NCI-H2196 treated with DMSO at 0.1 percent for 48 hours (cell line): ENCODE results near the gene AGPAT4.

ENCODE experiments used
- DNase-seq: peaks from one replicate; lab custom pipeline; 2025; ENCODE audit not compliant: unreplicated experiment; lab: John Stamatoyannopoulos, UW

AGPAT4 gene

DNA sequence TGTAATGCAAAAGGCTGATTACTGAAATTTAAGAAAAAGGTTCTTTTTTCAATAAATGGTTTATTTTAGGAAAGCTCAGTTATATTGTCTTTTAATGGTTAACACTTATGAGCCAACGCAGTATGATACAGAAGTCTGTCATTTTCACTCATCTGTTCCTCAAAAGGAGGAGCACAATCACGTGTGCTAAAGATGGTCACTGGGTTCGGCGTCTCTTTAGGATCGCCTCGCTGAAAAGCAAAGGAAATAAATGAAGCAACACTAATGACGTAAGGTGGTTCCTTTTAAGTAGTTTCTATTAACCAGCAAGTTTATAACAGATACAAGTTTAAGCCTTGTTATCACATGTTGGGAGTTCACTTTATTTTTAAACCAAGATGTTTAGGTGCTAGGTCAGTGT is 156.6 kb downstream of the AGPAT4 start:
- no peak for DNase-seq

- no peak for DNase-seq
Observed at GRCh38 chr6:161116554-161116953, 157.3 kb downstream of the AGPAT4 start.

DNA sequence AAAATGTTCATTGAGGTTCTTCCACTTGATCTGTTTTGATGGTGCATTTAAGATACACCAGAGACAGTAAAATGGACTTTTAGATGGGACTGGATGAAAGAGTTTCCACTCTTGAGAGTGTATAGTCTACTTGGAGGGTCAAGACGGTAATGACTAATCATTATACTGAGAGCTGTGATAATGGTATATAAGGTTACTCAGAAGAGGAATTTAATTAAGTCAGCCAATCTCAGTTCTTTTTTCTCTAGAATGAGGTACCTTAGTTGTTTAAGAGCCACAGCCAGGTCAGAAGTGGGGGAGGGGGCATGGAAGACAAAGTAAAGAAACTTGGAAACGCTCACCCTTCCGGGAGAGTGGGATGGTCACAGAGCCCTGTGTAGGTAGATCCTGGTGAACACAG is 158.4 kb downstream of the AGPAT4 start:
- no peak for DNase-seq

DNA sequence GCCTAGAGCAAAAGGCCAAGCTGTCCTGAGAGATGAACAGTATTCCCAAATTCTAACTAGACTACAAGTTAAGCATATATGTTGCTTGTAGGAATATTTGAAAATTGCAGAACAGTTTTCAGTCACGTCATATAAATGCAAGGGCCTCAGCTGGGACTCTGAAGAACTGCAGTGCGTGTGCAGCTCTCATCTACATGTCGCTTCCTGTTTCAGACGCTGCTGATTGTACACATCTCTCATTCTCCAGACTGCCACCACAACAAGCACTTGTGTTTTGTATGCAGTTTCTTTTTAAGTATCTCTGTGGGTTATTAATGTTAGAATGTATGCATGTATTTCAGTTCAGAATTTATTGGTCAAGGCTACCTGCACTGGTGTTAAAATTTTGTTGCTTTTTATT is 162.6 kb downstream of the AGPAT4 start:
- DNase-seq, result no peak

- no peak for DNase-seq
Observed at GRCh38 chr6:161110028-161110779, 163.7 kb downstream of the AGPAT4 start.

GRCh38 chr6:161109366-161109765 is 164.5 kb downstream of the AGPAT4 start:
- DNase-seq, result no peak

GRCh38 chr6:161108916-161109315 is 164.9 kb downstream of the AGPAT4 start:
- no peak for DNase-seq

DNA sequence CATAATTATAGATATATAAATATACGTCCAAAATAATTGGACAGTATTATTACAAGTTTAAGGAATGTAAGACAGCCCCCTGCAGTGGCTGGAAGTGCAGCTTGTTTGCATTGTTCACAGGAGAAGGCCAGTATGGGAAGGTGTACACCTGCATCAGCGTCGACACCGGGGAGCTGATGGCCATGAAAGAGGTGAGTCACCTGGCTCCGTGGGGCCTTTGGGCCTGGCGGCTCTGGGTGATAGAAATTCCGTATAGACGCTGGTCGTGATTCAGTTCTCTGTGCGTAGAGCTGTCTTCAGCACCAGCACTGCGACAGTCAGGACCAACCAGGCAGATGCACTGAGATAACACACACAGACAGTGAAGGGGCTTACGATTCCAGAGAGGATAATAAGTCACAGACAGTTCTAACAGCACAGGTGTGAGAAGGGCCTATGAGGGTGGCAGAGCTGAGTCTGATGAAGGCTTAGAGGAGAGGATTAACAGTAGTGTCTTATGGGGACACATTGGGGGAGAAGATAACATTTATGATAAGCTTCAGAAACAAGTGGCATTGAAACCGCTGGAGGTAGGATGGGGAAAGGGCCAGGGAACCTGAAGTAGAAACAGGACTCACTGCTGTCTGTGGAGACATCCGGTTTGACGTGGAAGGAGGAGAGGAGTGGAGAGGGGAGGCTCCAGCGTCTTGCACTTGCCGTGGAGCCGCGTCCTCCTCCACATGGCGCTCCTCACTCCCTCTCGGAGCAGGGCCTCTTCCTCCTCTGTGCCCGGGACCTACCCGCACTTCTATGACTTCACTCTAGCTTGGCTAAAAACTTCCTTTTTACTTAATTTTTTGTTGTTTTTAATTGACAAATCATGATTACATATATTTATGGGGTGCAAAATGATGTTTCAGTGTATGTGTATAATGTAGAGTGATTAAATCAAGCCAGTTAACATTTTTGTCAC is 165.8 kb downstream of the AGPAT4 start:
- no peak for DNase-seq

DNA sequence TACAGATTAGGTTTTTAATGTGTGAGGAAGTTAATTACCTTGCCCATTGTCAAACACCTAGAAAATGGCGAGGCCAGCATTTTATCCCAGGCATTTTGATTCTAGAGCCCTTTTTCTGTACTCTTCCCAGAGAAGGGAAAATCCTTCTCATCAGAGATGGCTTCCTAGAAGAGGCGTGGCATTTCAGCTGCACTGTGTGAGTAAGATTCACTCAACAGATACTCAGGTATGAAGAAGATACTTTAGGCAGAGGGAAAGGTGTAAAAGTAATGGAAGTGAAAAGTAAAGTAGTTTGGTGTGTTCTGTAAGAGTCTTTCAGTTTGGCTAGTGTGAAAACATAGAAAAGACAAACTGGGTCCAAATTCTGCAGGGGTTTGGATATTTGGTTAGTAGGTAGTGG is 168.5 kb downstream of the AGPAT4 start:
- no peak for DNase-seq

DNA sequence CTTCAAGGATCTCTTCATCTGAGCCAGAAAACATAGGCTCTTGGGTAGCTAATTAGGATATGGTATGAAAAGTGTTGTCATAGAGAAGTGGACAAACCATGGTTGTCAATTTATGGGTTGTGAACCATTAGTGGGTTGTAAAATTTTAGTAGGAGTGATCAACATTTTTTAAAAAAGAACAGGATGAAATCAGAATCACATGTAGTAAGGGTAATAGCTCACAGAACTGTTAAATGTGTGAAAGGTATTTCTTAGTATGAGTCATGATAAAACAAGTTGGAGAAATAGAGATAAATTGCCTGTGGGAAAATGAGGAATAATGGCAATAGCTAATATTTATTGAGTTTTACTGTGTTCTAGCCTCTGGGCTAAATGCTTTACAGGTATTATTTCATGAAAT is 168.9 kb downstream of the AGPAT4 start:
- no peak for DNase-seq

DNA sequence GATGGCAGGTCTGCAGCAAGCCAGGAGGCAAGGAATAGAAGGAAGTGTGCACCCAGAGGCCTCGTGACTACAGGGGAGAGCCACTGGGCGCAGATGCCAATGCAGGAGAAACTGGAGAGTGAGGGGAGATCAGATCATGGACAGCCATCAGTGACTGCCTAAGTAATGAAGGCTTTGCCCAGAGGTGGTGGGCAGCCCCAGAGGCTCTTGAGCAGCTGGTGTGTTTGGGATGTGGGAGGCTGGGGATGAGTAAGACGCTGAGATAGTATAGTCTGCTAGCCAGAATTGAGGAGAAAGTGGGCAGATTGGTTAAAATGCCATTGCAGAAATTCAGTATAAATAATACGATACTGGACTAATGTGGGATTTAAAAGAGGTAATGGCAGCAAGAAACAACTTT is 170.4 kb downstream of the AGPAT4 start:
- DNase-seq, result no peak

DNA sequence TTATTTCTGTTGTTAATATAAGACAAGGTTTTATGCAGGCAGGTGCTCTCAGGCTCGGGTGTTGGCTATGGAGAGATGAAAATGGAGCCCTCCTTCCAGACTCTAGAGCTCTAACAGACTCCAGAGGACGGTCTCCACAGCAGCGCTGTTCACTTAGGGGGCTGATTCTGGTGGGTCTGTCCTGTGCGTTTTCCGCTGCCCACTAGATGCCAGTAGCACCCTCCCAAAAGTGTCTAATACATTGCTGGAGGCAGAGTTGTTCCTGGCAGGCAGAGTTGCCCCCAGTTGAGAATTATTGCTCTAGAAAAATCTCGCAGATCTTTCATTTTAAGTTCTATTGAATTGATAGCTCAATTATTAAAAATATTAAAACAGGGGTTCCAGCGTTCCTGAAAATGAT is 172.3 kb downstream of the AGPAT4 start:
- no peak for DNase-seq

GRCh38 chr6:161100072-161100471 is 173.8 kb downstream of the AGPAT4 start:
- no peak for DNase-seq

DNA sequence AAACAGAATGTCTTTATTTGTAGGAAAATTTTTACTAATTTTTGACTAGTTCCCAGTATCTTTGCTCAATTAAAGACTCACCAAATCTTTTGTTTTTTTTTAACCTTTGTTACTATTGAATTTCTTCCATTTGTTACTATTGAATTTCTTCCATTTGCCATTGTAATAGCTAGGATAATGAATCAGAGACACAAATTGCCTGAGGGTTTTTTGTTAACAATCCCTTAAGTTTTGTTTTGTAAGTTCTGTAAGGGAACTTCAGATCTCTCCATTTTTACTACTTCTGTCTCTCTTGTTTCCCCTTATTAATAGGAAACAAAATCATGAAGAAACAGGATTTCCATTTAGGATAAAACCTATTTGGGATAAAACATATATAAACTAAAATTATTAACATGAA is 177.9 kb downstream of the AGPAT4 start:
- DNase-seq, result no peak

DNA sequence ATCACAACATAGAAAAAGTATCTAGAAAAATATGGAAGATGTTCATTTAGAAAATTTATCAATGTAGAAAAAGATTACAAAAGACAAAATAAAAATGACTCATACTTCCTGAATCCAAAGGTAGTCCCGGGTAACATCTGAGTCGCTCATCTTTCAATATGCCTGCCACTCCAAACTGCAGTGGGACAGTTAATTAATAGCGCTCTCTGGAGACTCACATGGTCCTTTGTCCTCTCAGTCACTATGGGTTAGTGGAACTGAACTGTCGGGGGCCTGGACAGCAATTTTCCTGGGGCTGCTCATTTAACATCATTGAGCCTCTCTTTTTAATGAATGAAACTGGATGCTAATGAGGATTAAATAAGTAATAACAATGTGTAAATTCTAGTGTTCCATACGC is 178.9 kb downstream of the AGPAT4 start:
- no peak for DNase-seq

DNA sequence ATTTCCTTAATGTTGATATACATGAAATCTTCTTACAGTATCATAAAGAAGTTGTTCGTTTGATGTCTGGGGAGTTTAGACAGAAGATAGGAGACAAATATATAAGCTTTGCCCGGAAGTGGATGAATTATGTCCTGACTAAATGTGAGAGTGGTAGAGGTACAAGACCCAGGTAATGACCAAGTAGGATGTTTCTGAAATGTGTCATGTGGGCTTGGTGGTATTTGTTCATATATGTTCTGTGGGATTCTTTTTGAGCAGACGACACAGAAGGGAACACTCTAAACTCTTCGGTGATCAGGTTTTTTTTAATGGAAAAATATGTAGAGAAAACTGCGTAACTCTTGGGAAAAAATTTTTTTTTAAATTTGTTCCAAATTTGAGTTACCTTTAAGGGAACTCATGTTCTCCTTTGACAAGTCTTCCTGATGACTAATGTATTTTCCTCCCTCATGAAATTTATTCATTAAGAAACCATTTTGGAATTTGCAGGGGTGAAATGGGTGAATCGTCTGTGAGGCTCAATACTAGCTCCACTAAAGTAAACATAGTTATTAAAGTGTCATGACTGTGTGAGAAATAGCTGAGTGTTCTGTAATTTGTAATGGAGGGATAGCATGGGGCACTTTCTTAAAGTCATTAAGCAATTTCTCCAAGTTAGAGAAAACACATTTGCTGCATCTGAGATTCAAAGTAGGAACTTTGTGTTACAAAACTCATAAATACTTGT is 181.7 kb downstream of the AGPAT4 start:
- no peak for DNase-seq

- DNase-seq, result no peak
Observed at GRCh38 chr6:161091151-161091550, 182.7 kb downstream of the AGPAT4 start.

DNA sequence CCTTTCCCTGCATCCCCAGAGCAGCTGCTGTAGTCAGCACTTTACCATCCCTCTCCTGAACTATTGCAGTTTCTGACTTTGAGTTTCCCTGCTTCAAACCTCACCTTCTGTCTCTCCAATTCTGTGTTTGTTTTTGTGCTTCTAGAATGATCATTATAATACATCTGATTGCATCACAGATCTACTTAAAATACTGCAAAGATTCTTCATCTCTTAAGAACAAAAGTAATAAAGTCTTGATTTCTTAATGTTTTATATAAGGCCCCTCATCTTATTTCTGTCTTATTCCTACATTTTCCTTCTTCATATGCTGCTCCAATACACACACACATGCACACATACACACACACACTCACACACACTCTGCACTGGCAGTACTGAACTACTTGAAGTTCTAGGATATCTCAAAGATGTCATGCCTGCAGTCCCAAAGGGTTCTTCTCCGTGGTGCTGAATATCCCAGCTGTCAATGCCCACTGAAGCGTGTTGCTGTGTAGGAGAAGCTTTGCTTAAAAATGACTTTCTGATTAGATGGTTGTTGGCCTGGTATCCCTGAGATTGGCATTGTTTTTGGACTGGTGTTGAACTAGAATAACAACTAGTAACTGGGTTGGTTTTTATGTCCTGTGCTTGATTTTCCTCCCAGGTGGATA is 185.1 kb downstream of the AGPAT4 start:
- no peak for DNase-seq

- no peak for DNase-seq
Observed at GRCh38 chr6:161085246-161085645, 188.6 kb downstream of the AGPAT4 start.

- no peak for DNase-seq
Observed at GRCh38 chr6:161082215-161082614, 191.6 kb downstream of the AGPAT4 start.
